ENCODE data around the gene STARD3NL.

DNA sequence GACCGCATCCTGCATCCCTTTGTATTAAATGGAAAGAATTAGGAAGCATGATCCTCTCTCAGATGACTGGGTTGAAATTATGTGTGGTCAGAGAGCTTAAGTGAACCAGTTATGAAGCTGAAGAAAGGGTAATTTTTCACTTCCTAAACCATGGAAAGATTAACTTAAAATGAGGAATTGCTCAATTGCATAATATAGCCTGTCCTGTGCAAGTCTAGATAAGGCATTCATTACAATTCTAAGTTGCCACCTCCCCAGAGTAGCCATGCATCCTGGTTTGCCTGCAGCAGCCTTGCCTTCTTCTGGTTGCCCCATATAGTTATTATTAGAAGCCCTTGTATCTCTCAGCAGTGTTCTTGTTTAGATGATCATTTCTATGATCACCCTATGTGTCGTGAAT lies 45.3 kb downstream of the STARD3NL start:
- TF ChIP-seq ARNTL (CRISPR knock-in tag; IDR thresholded peaks at IDR 0.05; ENCODE audit: borderline replicate concordance, low read depth): no peak
- TF ChIP-seq ZNF8 (CRISPR knock-in tag; IDR thresholded peaks at IDR 0.05): no peak
- no peak for TF ChIP-seq ZFP3 (CRISPR knock-in tag; IDR thresholded peaks at IDR 0.05)
- TF ChIP-seq SNAI2 (CRISPR knock-in tag; IDR thresholded peaks at IDR 0.05): no peak
- TF ChIP-seq ZFP30 (CRISPR knock-in tag; IDR thresholded peaks at IDR 0.05): no peak
- TF ChIP-seq ISL1 (CRISPR knock-in tag; IDR thresholded peaks at IDR 0.05): no peak
- TF ChIP-seq RARB (CRISPR knock-in tag; IDR thresholded peaks at IDR 0.05): no peak

Measured in SK-N-SH treated with all-trans-retinoic acid at 6 μM for 48 hours (cell line).